GF-D8 (cell line): ENCODE data around the gene GLDN.
"Not testable (repeated sequence)": the region's sequence is repeated elsewhere in the genome, so short reads cannot be mapped to it uniquely, and the experiment has no call there.

Experiments used
- DNase-seq: peaks from one replicate; lab custom pipeline; 2025; lab: John Stamatoyannopoulos, UW

GLDN gene

GRCh38 chr15:51388726-51389125 is 47.3 kb downstream of the GLDN start:
- no peak for DNase-seq

- no peak for DNase-seq
Observed at GRCh38 chr15:51390241-51390965, 48.9 kb downstream of the GLDN start.

- no peak for DNase-seq
Observed at GRCh38 chr15:51390966-51391422, 49.5 kb downstream of the GLDN start.

- no peak for DNase-seq
Observed at GRCh38 chr15:51396921-51397320, 55.5 kb downstream of the GLDN start.

GRCh38 chr15:51398626-51399025 is 57.2 kb downstream of the GLDN start:
- DNase-seq, result no peak

- DNase-seq, result no peak
Observed at GRCh38 chr15:51401051-51401780, 59.8 kb downstream of the GLDN start.

GRCh38 chr15:51401872-51402517 is 60.5 kb downstream of the GLDN start:
- no peak for DNase-seq

- no peak for DNase-seq
Observed at GRCh38 chr15:51403072-51403878, 61.8 kb downstream of the GLDN start.

GRCh38 chr15:51403946-51404695 is 62.7 kb downstream of the GLDN start:
- DNase-seq, result no peak

GRCh38 chr15:51405693-51406523 is 64.5 kb downstream of the GLDN start:
- DNase-seq, result no peak

- DNase-seq, result no peak
Observed at GRCh38 chr15:51414256-51414860, 72.9 kb downstream of the GLDN start.

- DNase-seq, result no peak
Observed at GRCh38 chr15:51416129-51416528, 74.7 kb downstream of the GLDN start.

GRCh38 chr15:51423040-51423439 is 81.6 kb downstream of the GLDN start:
- DNase-seq, result not testable (repeated sequence)

GRCh38 chr15:51424780-51425179 is 83.3 kb downstream of the GLDN start:
- no peak for DNase-seq

- no peak for DNase-seq
Observed at GRCh38 chr15:51425517-51426040, 84.1 kb downstream of the GLDN start.

- DNase-seq, result no peak
Observed at GRCh38 chr15:51438526-51438925, 97.1 kb downstream of the GLDN start.

- DNase-seq, result no peak
Observed at GRCh38 chr15:51443282-51443914, 101.9 kb downstream of the GLDN start.

- no peak for DNase-seq
Observed at GRCh38 chr15:51444112-51444511, 102.7 kb downstream of the GLDN start.

- no peak for DNase-seq
Observed at GRCh38 chr15:51444807-51445206, 103.4 kb downstream of the GLDN start.
